HepG2 (cell line): ENCODE results near the gene ZNF615. TPM values are rescaled to one million over a fixed set of nuclear protein-coding genes. Genes with fewer than 3 reads are reported as not detected.
A peak's percentile ranks its signal among the peaks of the same experiment; 100 is the strongest.

Source experiments
- ATAC-seq: fragments of 200-7000 bp; cut with Tn5 transposase; 3 replicates; pipeline ENCODE4 v1.9.1; 2020; ENCODE audit warnings: mild to moderate bottlenecking, moderate library complexity
- BruUV-seq: library from RNA; stranded (reverse); fragments of 400-500 nt; replicated peaks from 2 replicates; lab custom pipeline; 2021; lab: Mats Ljungman, UMichigan
- CTCF ChIA-PET: fragments of 300-600 bp; formaldehyde crosslinking; extraction: SDS; loops from one replicate; lab custom pipeline; 2021; ENCODE audit warnings: low total read pairs, inconsistent platforms, low intra/inter-chr PET ratio; lab: Yijun Ruan, JAX
- POLR2A ChIA-PET: fragments of 350-600 bp; sonication (Branson Sonifier 250); formaldehyde crosslinking; loops from one replicate; lab custom pipeline; 2020; ENCODE audit warnings: antibody characterized with exemption, inconsistent platforms; lab: Yijun Ruan, JAX
- DNase-seq: peaks from one replicate; pipeline ENCODE4 v3.0.0-alpha.2; 2015; ENCODE audit warnings: low spot score
- FAIRE-seq: peaks from 3 replicates; lab custom pipeline; 2011; peaks lifted over from hg19 to GRCh38; lab: Jason Lieb, UNC
- H2AFZ ChIP-seq: one replicate; pipeline ENCODE4 v1.6.1; 2011; ENCODE audit warnings: low read length, inconsistent platforms
- H3K27ac ChIP-seq: fragments of 300-600 bp; 3 replicates; pipeline ENCODE4 v1.8.0; 2011; ENCODE audit warnings: mixed run types, mild to moderate bottlenecking, mixed read lengths, low read length, inconsistent platforms; ENCODE audit not compliant: insufficient read depth; ENCODE audit errors: extremely low read length
- H3K27me3 ChIP-seq, 2 experiments: fragments of 200-600 bp in 1 of 2; 2 replicates in 1 of 2; 3 replicates in 1 of 2; pipeline versions ENCODE4 v1.6.0 to v1.8.0; 2011; ENCODE audit warnings: low read length in 2 of 2, mild to moderate bottlenecking in 2 of 2, moderate library complexity in 2 of 2, inconsistent platforms in 1 of 2; ENCODE audit not compliant: insufficient read depth in 2 of 2, control insufficient read depth in 1 of 2
- H3K36me3 ChIP-seq, 2 experiments: fragments of 200-600 bp in 1 of 2; replicated peaks in 1 of 2; 2 replicates in 1 of 2; 3 replicates in 1 of 2; pipeline versions ENCODE4 v1.5.1 to v1.8.0; 2011; ENCODE audit warnings: low read length in 2 of 2, inconsistent platforms in 1 of 2; ENCODE audit not compliant: insufficient read depth in 2 of 2, control insufficient read depth in 1 of 2
- H3K4me1 ChIP-seq: 2 replicates; pipeline ENCODE4 v1.5.1; 2012; ENCODE audit warnings: low read length, inconsistent platforms; ENCODE audit not compliant: insufficient read depth
- H3K4me2 ChIP-seq: 2 replicates; pipeline ENCODE4 v1.6.0; 2011; ENCODE audit warnings: low read depth, low read length, inconsistent platforms
- H3K4me3 ChIP-seq, 3 experiments: fragments of 200-600 bp in 1 of 3; sonication (generic), shearing (Covaris generic) in 1 of 3; replicated peaks in 1 of 3; 2 replicates each; pipeline ENCODE4 v1.5.1; 2011 to 2016; ENCODE audit warnings: low read length in 3 of 3, inconsistent platforms in 2 of 3, low read depth in 2 of 3, mild to moderate bottlenecking in 2 of 3, control low read depth in 1 of 3, mixed read lengths in 1 of 3; ENCODE audit not compliant: insufficient read depth in 1 of 3
- H3K79me2 ChIP-seq: one replicate; pipeline ENCODE4 v1.6.1; 2011; ENCODE audit warnings: low read length, inconsistent platforms; ENCODE audit not compliant: insufficient read depth
- H3K9ac ChIP-seq: 2 replicates; pipeline ENCODE4 v1.6.0; 2011; ENCODE audit warnings: mild to moderate bottlenecking, low read depth, low read length, inconsistent platforms; ENCODE audit not compliant: insufficient read depth
- H3K9me3 ChIP-seq: 2 replicates; pipeline ENCODE4 v1.5.1; 2012; ENCODE audit warnings: mild to moderate bottlenecking, low read length
- H4K20me1 ChIP-seq: 2 replicates; pipeline ENCODE4 v1.6.0; 2011; ENCODE audit warnings: inconsistent platforms, mild to moderate bottlenecking, low read length, moderate library complexity; ENCODE audit not compliant: insufficient read depth
- HNF4A ChIP-seq: sonication (generic); formaldehyde crosslinking; IDR thresholded peaks from 2 replicates; pipeline ENCODE4 v1.4.0; 2020; ENCODE audit warnings: missing genetic modification reagents
- RNF2 ChIP-seq: fragments of 450-650 bp; conservative IDR thresholded peaks from 2 replicates; pipeline ENCODE4 v1.6.1; 2016; ENCODE audit warnings: low read depth
- SMAD1 ChIP-seq: sonication (generic); formaldehyde crosslinking; IDR thresholded peaks from 2 replicates; pipeline ENCODE4 v1.4.0; 2020; ENCODE audit warnings: missing genetic modification reagents, low read depth, mild to moderate bottlenecking, borderline replicate concordance
- ZBTB38 ChIP-seq: sonication (generic); formaldehyde crosslinking; IDR thresholded peaks from 2 replicates; pipeline ENCODE4 v1.5.1; 2020; ENCODE audit warnings: mild to moderate bottlenecking, missing genetic modification reagents
- ZNF224 ChIP-seq: sonication (generic); formaldehyde crosslinking; IDR thresholded peaks from 2 replicates; pipeline ENCODE4 v1.5.0; 2020; ENCODE audit warnings: mild to moderate bottlenecking, missing genetic modification reagents
- ZNF274 ChIP-seq: sonication (generic); formaldehyde crosslinking; IDR thresholded peaks from 2 replicates; pipeline ENCODE4 v1.5.1; 2020; ENCODE audit warnings: mild to moderate bottlenecking, missing genetic modification reagents
- WGBS: methylation state at CpG from one replicate; pipeline ENCODE4 v1.1.6; 2017; ENCODE audit warnings: low lambda C conversion rate; 5-methylcytosine and 5-hydroxymethylcytosine counted together
- in situ Hi-C: cut with HindIII; loops from 2 replicates; pipeline ENCODE4 v1.10.0; 2017; ENCODE audit warnings: low pct_unique_long_range_greater_than_20kb; ENCODE audit not compliant: extremely low pct_ligation_motif_present
- intact Hi-C: fragments of 100-400 bp; cut with micrococcal nuclease; formaldehyde crosslinking; loops from one replicate; pipeline ENCODE4 v1.10.0; 2022; ENCODE audit not compliant: unreplicated experiment
- polyA plus RNA-seq, 8 experiments: library from polyadenylated mRNA; depleted of rRNA in 3 of 8; stranded (reverse) in 7 of 8; unstranded in 1 of 8; fragments of >200 nt; fragmentation: Illumina TruSeq in 4 of 8; extraction: Trizol in 4 of 8; gene quantifications; 2 replicates each; pipeline versions ENCODE4 v1.2.1 to v1.2.3, GENCODE V29; 2011 to 2016; ENCODE audit warnings: low read depth in 4 of 8, missing spikeins in 1 of 8, mixed read lengths in 1 of 8; ENCODE audit not compliant: insufficient read depth in 1 of 8
- total RNA-seq, 5 experiments: library from RNA; depleted of rRNA; stranded (reverse); fragments of >200 nt; fragmentation: Illumina TruSeq; extraction: Trizol; gene quantifications; 2 replicates each; pipeline ENCODE4 v1.2.3, GENCODE V29; 2016; ENCODE audit warnings: low read depth in 1 of 5
- TF ChIP-seq, protein P1 (sequence below): sonication (generic); formaldehyde crosslinking; IDR thresholded peaks from 2 replicates; pipeline ENCODE4 v1.5.1; 2020; ENCODE audit warnings: missing genetic modification reagents, mild to moderate bottlenecking, borderline replicate concordance

Gene ZNF615
- total and polyA plus RNA-seq, 2 of the 13 experiments (the other 11 are each of a cell fraction or from before 2014, with no cell fraction given), result 5.2 to 7.8 TPM

DNA sequence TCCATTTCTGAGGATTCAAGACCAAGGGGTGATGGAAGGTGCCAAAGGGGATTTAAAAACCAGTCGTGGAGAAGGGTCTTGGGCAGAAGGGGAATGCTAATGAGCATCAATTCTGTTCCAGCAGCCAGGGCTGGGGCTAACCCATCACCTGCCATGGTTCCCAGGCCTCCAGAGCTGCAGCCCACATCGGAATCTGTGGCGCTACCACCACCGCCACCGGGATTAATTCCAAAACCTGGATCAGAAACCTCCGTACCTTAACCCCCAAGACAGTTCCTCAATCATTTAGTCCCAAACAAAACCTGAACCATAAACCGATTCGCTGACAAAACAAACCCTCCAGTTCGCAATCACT lies 583 bp downstream of the ZNF615 start (continued):
- TF ChIP-seq ZNF224, result no peak
- peak; percentile 5; the same call in 1 of the 2 replicates for TF ChIP-seq ZBTB38 (CRISPR knock-in tag)

DNA sequence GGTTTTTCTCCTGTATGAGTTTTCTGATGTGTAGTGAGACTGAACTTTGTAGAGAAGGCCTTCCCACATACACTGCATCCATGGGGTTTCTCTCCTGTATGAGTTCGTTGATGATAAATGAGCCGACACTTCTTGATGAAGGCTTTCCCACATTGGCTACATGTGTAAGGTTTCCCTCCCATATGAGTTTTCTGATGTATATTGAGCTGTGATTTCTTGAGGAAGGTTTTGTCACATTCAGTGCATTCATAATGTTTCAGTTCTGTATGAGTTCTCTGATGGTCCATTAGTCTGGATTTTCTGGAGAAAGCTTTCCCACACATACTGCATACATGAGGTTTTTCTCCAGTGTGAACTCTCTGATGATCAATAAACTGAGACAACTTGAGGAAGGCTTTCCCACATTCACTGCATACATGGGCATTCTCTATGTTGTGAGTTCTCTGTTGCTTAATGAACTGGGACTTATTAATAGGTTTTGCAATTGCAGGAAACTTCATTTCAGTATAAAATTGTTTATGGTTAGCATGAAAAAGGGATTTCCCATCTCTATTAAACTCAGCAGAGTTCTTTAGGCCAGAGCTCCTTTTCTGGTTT lies 13.9 kb downstream of the ZNF615 start:
- no peaks in the 10 kb centered on the region for H3K79me2 ChIP-seq
- BruUV-seq, result no TSS peak
- in situ Hi-C loops, result no loop called here

More for the DNA sequence above, 13.9 kb downstream of the ZNF615 start:
- H3K9ac ChIP-seq, result no peak overlapping the region
- H3K36me3 ChIP-seq, result peaks cover 10 to 46% of the 10 kb centered on the region in 2 experiments
- DNase-seq (no peak), ATAC-seq (no peak), FAIRE-seq (no peak)
- no peak overlapping the region for H3K27ac ChIP-seq
- no peaks in the 10 kb centered on the region for H3K4me1 ChIP-seq
- peaks cover 91% of the 10 kb centered on the region for H3K9me3 ChIP-seq
- H4K20me1 ChIP-seq, result no peaks in the 10 kb centered on the region
- intact Hi-C loops, result no loop called here
- POLR2A ChIA-PET, result no interaction called here
- 100% methylated on average over 2 of the region's 2 CpGs for WGBS
- H3K4me2 ChIP-seq, result no peak overlapping the region
- CTCF ChIA-PET, result no interaction called here
- no peaks in the 10 kb centered on the region for H3K27me3 ChIP-seq
- TF ChIP-seq, protein P1, sequence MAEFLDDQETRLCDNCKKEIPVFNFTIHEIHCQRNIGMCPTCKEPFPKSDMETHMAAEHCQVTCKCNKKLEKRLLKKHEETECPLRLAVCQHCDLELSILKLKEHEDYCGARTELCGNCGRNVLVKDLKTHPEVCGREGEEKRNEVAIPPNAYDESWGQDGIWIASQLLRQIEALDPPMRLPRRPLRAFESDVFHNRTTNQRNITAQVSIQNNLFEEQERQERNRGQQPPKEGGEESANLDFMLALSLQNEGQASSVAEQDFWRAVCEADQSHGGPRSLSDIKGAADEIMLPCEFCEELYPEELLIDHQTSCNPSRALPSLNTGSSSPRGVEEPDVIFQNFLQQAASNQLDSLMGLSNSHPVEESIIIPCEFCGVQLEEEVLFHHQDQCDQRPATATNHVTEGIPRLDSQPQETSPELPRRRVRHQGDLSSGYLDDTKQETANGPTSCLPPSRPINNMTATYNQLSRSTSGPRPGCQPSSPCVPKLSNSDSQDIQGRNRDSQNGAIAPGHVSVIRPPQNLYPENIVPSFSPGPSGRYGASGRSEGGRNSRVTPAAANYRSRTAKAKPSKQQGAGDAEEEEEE (CRISPR knock-in tag), result no peak
- peak; percentile 98; the same call in 1 of the 2 replicates for TF ChIP-seq ZNF274 (CRISPR knock-in tag)
- TF ChIP-seq RNF2, result no peak
- TF ChIP-seq SMAD1 (CRISPR knock-in tag), result no peak
- no peak for TF ChIP-seq HNF4A (CRISPR knock-in tag)
- H2AFZ ChIP-seq, result no peak overlapping the region
- no peak overlapping the region for H3K4me3 ChIP-seq
